Measurements from ENCODE around the gene SPATA32.

The SPATA32 gene

DNA sequence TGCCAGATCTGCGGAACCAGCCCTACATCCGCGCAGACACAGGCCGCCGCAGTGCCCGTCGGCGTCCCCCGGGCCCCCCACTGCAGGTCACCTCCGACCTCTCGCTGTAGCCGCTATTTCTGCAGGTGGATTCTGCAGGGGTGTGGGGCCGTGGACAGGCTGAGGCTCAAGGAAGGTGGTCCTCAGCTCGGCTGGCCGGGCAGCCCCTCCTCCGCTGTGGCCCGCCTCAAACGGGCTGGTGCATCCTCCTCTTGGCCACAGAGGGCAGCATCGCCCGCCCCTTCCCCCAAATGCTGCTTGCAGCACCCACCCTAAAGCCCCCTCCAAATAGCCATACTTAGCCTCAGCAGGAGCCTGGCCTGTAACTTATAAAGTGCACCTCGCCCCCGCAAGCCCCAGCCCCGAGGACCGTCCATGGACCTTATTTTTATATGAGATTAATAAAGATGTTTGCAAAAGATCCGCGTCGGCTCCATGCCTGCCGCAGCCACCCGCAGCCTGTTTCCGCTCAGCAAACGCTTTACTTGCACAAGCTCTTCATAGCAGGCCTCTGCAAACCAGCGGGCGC lies 14.9 kb downstream of the SPATA32 start:
- DNase-seq (ENCODE audit: low read depth in 2 of 2) = no peak

DNA sequence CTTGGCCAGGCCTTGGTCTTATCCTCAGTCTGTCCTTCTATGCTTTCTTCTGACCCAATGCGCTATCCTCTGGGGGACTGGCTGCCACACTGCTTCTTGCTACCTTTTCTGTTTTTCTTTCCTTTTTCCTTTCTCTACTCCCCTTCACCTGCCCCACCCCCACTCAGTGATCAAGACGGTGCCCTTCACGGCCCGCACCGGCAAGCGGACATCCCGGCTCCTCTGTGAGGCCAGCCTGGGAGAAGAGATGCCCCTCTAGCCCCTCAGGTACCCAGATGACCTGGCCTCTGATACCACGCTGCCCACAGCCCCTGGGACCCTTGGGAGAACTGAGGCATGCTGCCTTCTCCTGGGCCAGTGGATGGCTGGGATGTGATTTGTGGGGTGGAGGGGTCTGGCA lies 15.6 kb downstream of the SPATA32 start:
- DNase-seq (ENCODE audit: low read depth in 2 of 2) = no peak

DNA sequence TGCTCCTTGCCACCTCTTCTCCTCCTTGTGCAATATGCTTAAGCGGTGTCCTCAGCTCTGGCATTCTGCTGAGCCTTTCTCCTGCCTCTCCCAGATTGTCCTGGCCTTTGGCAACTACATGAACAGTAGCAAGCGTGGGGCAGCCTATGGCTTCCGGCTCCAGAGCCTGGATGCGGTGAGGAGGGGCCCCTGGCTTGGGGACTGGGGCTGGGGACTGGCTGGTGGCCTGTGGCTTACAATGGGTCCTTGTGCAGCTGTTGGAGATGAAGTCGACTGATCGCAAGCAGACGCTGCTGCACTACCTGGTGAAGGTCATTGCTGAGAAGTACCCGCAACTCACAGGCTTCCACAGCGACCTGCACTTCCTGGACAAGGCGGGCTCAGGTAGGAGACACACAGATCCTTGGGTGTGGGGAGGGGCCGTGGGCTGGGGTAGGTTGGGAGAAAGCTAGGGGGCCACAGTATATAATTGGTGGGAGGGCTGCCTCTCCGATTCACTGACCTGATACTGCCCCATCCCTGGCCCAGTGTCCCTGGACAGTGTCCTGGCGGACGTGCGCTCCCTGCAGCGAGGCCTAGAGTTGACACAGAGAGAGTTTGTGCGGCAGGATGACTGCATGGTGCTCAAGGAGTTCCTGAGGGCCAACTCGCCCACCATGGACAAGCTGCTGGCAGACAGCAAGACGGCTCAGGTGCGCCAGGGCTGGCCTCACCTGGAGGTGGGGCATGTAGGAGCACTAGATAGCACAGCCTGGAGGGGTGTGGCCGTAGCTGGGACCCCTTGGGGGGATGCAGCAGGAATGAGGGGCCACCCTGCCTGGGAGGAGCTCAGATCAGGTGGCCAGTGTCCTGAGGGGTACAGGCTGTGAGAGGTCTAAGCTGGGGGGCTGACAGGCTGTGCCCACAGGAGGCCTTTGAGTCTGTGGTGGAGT lies 16.9 kb downstream of the SPATA32 start:
- DNase-seq (ENCODE audit: low read depth in 2 of 2) = no peak

DNA sequence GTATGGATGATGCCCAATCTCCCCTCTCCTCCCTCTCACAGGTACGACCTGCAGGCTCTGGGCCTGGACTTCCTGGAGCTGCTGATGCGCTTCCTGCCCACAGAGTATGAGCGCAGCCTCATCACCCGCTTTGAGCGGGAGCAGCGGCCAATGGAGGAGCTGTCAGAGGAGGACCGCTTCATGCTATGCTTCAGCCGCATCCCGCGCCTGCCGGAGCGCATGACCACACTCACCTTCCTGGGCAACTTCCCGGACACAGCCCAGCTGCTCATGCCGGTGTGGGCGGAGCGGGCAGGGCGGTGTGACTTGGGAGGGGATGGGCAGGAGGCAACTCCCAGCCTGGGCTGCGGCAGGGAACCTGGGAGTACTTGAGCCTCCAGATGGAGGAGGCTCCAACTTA lies 18.1 kb downstream of the SPATA32 start:
- DNase-seq (ENCODE audit: low read depth in 2 of 2) = no peak

DNA sequence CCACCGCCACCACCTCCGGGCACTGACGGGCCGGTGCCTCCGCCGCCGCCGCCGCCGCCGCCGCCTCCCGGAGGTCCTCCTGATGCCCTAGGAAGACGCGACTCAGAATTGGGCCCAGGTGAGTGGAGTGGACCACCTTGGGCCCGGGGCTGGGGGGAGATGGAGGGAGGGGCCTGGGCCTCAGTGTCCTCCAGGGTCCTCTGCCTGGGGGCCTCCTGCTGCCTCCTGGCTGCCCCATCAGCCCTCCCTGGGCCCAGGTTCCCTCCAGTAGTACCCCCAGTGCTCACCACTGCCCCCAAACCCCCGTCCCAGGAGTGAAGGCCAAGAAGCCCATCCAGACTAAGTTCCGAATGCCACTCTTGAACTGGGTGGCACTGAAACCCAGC lies 19.9 kb downstream of the SPATA32 start:
- DNase-seq (ENCODE audit: low read depth in 2 of 2) = no peak

DNA sequence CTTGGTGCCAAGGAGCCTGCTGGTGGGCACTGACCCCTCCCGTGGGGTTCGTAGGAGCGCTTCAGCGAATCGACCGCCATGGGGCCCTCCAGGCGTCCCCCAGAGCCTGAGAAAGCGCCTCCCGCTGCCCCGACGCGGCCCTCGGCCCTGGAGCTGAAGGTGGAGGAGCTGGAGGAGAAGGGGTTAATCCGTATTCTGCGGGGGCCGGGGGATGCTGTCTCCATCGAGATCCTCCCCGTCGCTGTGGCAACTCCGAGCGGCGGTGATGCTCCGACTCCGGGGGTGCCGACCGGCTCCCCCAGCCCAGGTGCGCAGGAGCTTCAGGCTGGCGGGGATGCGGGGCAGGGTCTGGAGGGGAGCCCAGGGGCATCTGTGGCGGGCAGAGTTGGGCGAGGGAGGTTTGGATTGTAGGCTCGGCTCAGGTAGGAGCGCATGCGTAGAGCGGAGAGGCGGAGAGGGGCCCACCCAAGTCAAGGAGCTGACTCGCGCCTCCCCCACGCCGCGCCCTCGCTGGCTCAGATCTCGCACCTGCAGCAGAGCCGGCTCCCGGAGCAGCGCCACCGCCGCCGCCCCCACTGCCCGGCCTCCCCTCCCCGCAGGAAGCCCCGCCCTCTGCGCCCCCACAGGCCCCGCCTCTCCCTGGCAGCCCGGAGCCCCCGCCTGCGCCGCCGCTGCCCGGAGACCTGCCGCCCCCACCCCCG lies 20.4 kb downstream of the SPATA32 start:
- DNase-seq (ENCODE audit: low read depth in 2 of 2) = no peak

DNA sequence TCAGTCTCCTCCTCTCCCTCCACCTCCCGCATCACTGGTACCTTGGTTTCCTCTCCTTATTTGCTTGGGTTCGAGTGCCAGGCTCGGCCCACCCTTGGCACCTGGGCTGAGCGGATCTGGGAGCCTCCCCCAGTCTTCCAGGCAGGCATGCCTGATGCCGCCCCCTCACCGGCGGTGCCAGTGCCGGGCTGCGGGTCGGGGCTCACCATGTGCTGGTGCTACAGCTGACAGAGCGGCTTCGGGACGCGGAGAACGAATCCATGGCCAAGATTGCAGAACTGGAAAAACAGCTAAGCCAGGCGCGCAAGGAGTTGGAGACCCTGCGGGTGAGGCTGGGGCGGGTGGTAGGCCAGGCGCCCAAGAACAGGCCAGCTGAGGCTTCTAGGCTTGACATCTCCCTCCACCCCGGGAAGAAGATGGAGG lies 21.0 kb downstream of the SPATA32 start:
- DNase-seq (ENCODE audit: low read depth in 2 of 2) = no peak

DNA sequence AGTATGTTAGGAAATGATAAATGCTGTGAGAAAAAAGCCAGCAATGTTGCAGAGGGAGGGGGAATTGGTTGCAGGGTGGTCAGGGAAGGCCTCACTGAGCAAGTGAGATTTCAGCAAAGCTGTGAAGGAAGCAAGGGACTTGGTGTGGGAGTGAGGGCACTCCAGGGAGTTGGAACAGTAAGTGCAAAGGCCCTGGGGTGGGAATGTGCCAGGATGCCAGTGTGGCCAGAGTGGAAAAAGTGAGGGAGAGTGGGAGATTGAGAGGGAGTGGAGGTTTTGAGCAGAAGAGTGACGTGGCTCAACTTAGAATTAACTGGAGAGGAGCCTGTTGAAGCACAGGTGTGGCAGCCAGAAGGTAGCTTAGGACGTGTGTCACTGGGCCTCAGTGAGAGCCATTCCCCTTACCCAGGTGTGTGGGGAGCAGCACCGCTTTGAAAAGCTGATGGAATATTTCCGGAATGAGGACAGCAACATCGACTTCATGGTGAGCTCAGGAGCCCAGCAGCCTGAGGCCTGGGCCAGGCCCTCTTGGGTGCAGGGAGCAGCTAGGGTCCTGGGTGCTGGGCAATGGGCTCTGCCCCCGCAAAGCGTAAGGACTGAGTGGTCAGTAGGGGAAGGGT lies 23.6 kb downstream of the SPATA32 start:
- no peak for DNase-seq (ENCODE audit: low read depth in 2 of 2)

DNA sequence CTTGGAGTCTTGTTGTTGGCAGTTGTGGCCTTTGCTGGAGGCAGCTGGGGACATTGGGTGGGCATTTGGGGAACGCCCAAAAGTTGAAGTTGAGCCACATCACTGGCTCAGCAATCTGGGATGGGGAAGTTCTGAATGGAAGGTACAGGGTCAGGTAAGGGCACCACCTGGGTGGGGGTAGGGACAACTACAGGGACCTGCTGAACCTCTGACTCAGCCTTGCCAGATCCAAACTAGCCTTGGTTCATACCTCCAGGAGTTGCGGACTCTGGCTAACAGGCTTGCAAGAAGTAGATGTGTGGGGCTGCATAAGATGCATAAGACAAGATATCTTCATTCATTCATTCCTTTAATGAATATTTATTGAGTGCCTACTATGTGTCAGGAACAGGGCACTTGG lies 24.2 kb downstream of the SPATA32 start:
- no peak for DNase-seq (ENCODE audit: low read depth in 2 of 2)

DNA sequence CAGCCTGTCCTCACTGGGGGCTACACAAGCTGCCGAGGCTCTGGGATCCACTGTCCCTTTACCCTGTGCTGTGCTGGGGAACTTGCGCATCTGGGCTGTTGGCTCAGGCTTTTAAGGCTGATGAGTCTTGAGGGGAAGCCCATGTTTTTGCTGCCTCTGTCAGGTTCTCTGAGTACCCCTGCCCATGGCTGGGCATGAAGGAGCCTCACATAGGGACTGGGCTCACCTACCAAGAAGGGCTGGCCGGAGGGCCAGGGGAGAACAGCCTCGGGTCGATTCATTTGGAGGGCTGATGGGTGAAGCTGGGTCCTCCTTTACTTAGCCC lies 25.6 kb downstream of the SPATA32 start:
- no peak for DNase-seq (ENCODE audit: low read depth in 2 of 2)

DNA sequence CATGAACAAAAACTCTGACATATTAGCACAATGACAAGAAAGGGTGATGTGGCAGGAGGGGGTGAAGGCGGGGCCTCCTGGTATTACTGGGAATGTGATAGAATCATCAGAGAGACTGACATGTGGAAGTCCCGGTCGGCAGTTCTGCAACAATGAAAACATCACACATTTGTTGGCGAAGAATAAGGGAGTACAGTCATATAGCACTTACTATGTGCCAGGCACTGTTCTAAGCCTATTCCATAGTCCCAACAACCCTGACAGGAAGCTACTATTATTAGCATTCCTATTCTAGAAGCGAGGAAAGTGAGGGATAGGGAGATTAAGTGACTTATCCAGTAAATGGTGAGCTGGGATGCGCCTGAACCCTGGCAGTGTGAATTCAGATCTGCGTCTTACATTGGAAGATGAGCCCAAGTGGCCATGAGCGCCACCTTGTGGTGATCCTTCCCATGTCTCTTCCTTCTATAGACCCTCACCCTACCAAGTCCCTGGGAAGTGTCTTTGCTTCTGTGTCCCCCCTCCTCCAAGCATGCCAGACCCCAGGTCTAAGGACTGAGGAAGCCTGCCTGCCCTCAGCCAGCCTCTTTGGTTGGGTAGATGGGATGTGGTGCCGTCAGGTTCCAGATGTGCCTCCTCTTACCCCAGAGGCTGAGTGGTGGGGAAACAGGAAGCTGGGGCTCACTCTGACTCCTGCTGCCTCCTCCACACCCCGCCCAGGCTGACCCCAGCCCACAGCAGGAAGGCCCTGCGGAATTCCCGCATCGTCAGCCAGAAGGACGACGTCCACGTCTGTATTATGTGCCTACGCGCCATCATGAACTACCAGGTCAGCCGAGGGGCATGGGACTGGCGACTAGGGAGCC lies 26.2 kb downstream of the SPATA32 start:
- DNase-seq (ENCODE audit: low read depth in 2 of 2) = peak; percentile 73 to 76

DNA sequence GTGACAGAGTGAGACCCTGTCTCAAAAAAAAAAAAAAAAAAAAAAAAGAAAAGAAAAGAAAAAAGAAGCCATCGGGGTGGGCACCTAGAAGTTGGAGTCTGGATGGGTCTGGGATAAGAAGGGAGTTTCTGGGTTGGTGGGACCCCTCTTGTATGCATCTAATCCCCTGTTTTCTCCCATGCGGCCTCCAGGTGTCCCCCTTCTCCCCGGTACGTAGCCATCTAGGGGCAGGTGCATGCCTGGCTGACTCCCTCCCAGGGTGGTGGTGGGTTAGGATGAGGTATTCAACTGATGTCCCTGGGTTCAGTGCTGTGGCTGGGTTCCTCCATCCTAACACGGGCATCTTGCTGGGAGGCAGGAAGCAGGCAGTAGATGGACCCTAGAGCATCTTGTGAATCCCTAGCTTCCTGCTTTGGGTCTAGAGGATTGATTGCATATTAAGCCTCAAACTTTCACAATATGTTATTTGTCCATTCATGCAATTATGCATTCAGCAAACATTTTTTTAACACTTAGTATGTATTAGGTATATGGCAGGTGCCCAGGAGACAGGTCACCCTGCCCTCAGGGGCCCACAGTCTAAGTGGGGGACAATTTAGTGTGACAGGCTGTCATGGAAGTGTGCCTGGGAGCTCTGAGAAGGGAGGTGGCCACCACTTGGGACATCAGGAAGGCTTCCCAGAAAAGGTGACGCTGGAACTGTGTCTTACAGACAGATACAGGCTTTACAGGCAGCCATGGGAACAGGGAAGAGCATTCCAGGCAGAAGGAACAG lies 27.1 kb downstream of the SPATA32 start:
- DNase-seq (ENCODE audit: low read depth in 2 of 2) = no peak

DNA sequence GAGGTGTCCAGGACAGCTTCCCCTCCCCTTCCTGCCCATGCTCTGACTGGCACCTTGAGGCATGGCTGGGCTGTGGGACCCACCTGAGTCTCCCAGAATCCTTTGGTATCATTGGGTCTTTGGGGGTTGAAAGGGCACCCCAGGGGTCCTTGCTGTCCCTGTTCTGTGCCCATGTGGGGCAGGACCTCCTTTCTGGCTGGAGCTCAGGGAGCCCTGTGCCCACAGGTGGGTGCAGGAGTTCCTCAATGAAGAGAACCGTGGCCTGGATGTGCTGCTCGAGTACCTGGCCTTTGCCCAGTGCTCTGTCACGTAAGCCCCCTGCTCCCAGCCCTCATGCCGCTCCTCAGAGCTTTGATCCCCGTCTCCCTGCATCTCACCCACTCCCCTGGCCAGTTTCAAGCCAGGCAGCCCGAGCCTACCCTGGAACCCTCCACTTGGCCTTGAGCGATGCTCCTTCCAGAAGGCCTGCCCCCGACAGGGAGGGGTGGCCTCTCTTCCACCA lies 28.4 kb downstream of the SPATA32 start:
- DNase-seq (ENCODE audit: low read depth in 2 of 2) = no peak

DNA sequence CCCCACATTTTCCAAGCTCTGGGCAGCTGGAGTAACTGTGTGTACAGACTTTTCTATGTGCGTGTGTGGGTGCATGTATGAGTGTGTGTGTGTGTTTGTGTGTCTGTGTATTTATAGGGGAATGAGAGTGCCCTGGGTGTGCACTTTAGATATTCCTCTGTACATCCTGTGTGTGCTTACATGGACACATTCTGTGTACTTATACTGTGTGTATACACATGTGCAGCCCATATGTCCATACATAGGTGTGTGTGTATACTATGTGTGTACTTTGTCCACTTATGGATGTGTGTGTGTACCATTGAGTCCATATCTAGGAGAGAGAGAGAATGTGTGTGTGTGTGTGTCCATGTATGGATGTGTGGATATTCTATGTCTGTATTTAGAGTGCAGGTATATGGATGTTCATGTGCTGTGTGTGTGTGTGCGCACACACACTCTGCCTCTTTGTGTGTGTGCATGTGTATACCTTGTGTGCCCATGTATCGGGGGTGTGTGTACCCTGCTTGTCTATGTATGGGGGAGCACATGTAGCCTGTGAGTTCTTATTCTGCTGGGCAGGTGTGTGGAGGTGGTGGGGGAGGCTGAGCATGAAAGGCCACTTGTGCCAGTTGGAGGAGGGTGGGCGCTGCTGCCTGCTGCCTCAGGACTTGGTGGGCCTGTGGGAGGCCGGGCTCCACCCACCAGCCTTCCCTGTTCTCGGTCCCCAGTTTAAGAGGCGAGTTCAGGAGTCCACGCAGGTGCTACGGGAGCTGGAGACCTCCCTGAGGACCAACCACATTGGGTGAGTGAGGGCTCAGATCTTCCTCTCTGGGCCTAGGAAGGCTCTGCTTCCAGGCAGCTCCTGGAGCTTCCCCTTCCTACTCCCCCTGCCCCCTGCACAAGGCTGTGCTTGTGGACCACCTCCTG lies 29.1 kb downstream of the SPATA32 start:
- DNase-seq (ENCODE audit: low read depth in 2 of 2) = no peak

DNA sequence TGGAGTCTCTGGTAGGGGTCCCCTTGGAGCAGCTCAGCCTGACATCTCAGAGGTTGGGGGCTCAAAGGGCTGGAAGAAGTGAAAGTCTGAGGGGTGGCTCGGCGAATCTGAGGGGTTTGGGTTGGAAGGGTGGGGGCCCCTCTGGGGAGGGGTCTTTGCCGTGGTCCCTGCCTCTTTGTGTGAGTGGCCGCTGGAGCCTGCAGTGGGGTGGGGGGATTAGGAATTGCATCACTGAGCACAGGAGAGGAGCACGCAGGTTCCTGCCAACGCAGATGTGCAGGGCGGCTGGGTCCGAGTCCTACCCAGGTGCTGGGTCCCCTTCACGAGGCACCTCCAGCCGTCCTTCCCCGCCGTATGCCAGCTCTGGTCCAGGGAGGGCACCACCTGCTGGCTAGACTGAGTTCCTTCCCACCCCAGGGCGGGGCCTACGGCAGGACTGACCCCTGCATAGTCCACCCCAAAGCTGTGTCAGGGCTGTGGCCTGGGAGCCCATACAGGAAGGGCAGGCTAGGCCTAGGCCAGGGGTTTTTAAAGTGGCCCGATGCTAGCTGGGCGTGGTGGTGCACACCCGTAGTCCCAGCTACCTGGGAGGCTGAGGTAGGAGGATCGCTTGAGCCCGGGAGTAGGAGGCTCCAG lies 30.3 kb downstream of the SPATA32 start:
- no peak for DNase-seq (ENCODE audit: low read depth in 2 of 2)

DNA sequence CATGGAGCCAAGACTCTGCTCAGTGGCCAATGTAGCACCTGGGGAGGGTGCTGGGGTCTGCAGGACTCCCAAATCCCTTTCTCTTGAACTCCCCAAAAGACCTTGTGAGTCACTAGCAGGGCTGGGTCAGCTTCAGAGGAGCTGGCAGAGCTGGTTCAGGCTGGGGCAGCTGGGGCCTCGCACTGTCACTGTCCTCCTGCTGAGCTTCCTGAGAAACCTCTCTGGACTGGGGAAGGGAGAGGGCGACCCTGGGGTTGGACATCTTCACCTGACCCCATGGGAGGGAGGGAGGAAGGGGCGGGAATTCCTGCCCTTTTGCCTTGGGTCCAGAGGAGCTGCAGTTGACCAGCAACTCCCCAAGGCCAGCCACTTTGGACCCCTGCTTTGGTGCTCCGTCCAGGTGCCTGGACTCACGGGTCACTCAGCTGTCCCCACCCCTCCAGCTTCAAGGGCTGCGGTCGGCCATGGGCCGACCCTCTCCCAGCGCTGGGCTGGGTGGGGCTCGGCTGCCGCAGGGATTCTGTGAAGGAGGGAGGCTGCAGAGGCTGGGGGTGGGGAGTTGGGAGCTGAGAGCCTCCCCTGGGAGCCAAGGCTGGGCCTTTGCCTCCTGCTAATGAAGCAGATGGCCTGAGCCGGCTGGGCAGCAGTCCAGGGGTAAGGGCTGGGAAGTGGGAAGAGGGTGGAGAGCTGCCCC lies 31.0 kb downstream of the SPATA32 start:
- no peak for DNase-seq (ENCODE audit: low read depth in 2 of 2)

DNA sequence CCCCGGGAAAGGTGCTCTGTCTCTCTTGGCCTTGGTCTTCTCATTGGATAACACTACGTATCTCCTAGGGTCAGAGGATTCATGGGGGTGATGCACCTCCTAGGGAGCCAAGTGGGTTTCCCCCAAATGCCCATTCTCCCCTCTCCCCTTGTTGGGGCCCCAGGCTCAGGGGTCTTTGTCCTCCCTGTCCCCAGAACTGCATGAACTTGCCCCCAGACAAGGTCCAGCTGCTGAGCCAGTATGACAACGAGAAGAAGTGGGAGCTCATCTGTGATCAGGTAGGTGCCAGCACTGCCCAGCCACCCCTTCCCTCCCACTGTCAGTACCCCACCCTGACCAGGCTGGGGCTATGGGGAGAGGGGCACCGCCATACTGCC lies 31.5 kb downstream of the SPATA32 start:
- DNase-seq (ENCODE audit: low read depth in 2 of 2) = no peak

DNA sequence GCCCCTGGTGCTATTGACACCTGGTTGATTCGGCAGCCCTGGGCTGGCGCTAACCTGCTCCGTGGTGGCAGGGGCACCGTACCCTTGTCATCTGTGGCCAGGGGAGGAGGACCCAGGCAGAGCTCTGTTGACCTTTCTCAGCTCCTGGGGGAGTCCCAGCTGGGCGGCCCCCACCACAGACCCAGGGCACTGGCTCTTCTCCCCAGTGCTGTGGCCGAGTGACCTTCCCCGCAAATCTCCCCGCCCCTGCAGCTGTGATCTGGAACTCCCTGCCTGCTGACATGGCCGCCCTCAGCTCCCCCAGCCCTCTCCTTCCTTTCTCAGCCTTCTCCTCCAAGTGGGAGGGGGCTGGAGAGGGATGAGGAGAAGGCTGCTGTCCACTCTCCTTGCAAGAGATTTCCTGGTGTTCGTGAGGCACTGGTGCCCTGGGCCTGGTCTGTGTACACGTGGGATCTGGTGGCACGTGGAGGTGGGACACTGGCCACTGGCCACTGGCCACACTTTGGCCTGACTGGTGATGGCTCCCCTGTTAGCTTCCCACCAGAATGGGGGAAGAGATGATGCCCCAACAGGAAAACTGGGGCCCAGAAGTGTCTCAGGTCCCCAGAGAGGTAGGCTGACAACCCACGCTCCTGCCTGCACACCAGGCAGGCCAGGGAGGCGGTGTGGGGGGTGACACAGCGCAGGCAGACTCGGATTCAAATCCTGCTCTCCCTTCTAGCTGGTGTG lies 32.0 kb downstream of the SPATA32 start:
- no peak for DNase-seq (ENCODE audit: low read depth in 2 of 2)

Measured in activated CD4-positive, alpha-beta T cell treated with anti-CD3 and anti-CD28 coated beads for 24 hours (primary cell).